Endothelial cell of umbilical vein (primary cell): Measurements from ENCODE around the gene SAMMSON. TPM values are rescaled to one million over a fixed set of nuclear protein-coding genes. Genes with fewer than 3 reads are reported as not detected.

ENCODE experiments used
- BruUV-seq: library from RNA; stranded (reverse); fragments of 400-500 nt; replicated peaks from 2 replicates; lab custom pipeline; 2021; lab: Mats Ljungman, UMichigan
- CTCF ChIA-PET: fragments of 300-600, 350-600 bp; sonication (Branson Sonifier 250); formaldehyde crosslinking; loops from one replicate; lab custom pipeline; 2021; ENCODE audit warnings: antibody characterized with exemption, inconsistent platforms; lab: Charles Lee
- POLR2A ChIA-PET: fragments of 300-600, 350-600 bp; sonication (Branson Sonifier 250); formaldehyde crosslinking; loops from one replicate; lab custom pipeline; 2021; ENCODE audit warnings: antibody characterized with exemption, inconsistent platforms; lab: Charles Lee
- DNase-seq: peaks from one replicate; pipeline ENCODE4 v3.0.0-alpha.2; 2011; ENCODE audit warnings: low read depth, low spot score
- FAIRE-seq: peaks from 2 replicates; lab custom pipeline; 2011; peaks lifted over from hg19 to GRCh38; lab: Jason Lieb, UNC
- H2AFZ ChIP-seq: 2 replicates; pipeline ENCODE4 v1.6.0; 2012; ENCODE audit warnings: low read depth, low read length, control low read depth, inconsistent platforms
- H3K27ac ChIP-seq: 2 replicates; pipeline ENCODE4 v1.5.1; 2011; ENCODE audit warnings: low read depth, mild to moderate bottlenecking, control low read depth, low read length, moderate library complexity; ENCODE audit not compliant: insufficient read depth
- H3K27me3 ChIP-seq, 2 experiments: 2 replicates each; pipeline versions ENCODE4 v1.6.0 to v1.6.1; 2011; ENCODE audit warnings: low read length in 2 of 2, mixed read lengths in 1 of 2; ENCODE audit not compliant: control insufficient read depth in 2 of 2, insufficient read depth in 2 of 2
- H3K36me3 ChIP-seq, 2 experiments: 2 replicates in 1 of 2; 3 replicates in 1 of 2; pipeline ENCODE4 v1.5.1; 2011; ENCODE audit warnings: low read length in 2 of 2, mild to moderate bottlenecking in 1 of 2, moderate library complexity in 1 of 2; ENCODE audit not compliant: control insufficient read depth in 2 of 2, insufficient read depth in 2 of 2; ENCODE audit errors: extremely low read depth in 1 of 2
- H3K4me1 ChIP-seq: 3 replicates; pipeline ENCODE4 v1.5.1; 2011; ENCODE audit warnings: mild to moderate bottlenecking, low read length; ENCODE audit not compliant: control insufficient read depth, insufficient read depth; ENCODE audit errors: extremely low read depth
- H3K4me2 ChIP-seq: 2 replicates; pipeline ENCODE4 v1.6.1; 2011; ENCODE audit warnings: low read length, control low read depth, mixed read lengths; ENCODE audit not compliant: insufficient read depth
- H3K4me3 ChIP-seq, 3 experiments: fragments of 200-600 bp in 1 of 3; sonication (generic), shearing (Covaris generic) in 1 of 3; replicated peaks in 1 of 3; 2 replicates each; pipeline ENCODE4 v1.5.1; 2011 to 2016; ENCODE audit warnings: control low read depth in 3 of 3, low read length in 3 of 3, mild to moderate bottlenecking in 2 of 3, inconsistent platforms in 1 of 3, low read depth in 1 of 3, moderate library complexity in 1 of 3; ENCODE audit not compliant: insufficient read depth in 1 of 3
- H3K79me2 ChIP-seq: 2 replicates; pipeline ENCODE4 v1.6.0; 2012; ENCODE audit warnings: low read length, inconsistent platforms; ENCODE audit not compliant: control insufficient read depth, insufficient read depth
- H3K9ac ChIP-seq: replicated peaks from 2 replicates; pipeline ENCODE3; 2011; ENCODE audit warnings: low read length, control low read depth; ENCODE audit not compliant: insufficient read depth; ENCODE audit errors: extremely low read depth
- H3K9me1 ChIP-seq: replicated peaks from 3 replicates; pipeline ENCODE4 v1.6.0; 2011; ENCODE audit warnings: mild to moderate bottlenecking, low read length; ENCODE audit not compliant: control insufficient read depth, insufficient read depth; ENCODE audit errors: extremely low read depth
- H3K9me3 ChIP-seq: replicated peaks from 2 replicates; pipeline ENCODE4 v1.5.1; 2012; ENCODE audit warnings: low read length, inconsistent platforms; ENCODE audit not compliant: control insufficient read depth, insufficient read depth
- H4K20me1 ChIP-seq: replicated peaks from 2 replicates; pipeline ENCODE3; 2011; ENCODE audit warnings: mild to moderate bottlenecking, low read length; ENCODE audit not compliant: control insufficient read depth, insufficient read depth; ENCODE audit errors: extremely low read depth
- EZH2 ChIP-seq: IDR thresholded peaks from 2 replicates; pipeline ENCODE4 v1.6.1; 2012; ENCODE audit warnings: borderline replicate concordance, low read depth, mild to moderate bottlenecking, moderate library complexity, low read length, inconsistent platforms; ENCODE audit not compliant: severe bottlenecking
- FOS ChIP-seq: IDR thresholded peaks from 2 replicates; pipeline ENCODE4 v1.6.1; 2011; ENCODE audit warnings: mild to moderate bottlenecking, low read length, moderate library complexity, borderline replicate concordance; ENCODE audit not compliant: insufficient read depth
- GATA2 ChIP-seq: IDR thresholded peaks from 2 replicates; pipeline ENCODE4 v1.7.0; 2011; ENCODE audit warnings: low read depth, mild to moderate bottlenecking, moderate library complexity, mixed read lengths, low read length; ENCODE audit not compliant: insufficient read length, insufficient read depth
- JUN ChIP-seq: IDR thresholded peaks from 2 replicates; pipeline ENCODE4 v1.6.1; 2011; ENCODE audit warnings: borderline replicate concordance, low read depth; ENCODE audit not compliant: insufficient read length, insufficient read depth
- MYC ChIP-seq: IDR thresholded peaks from one replicate; pipeline ENCODE4 v1.6.1; 2011; ENCODE audit warnings: mild to moderate bottlenecking, low read depth, low read length
- POLR2A ChIP-seq: IDR thresholded peaks from 2 replicates; pipeline ENCODE4 v1.6.1; 2012; ENCODE audit warnings: low read depth, mild to moderate bottlenecking, control low read depth, low read length
- POLR2AphosphoS5 ChIP-seq: IDR thresholded peaks from 2 replicates; pipeline ENCODE4 v1.6.1; 2012; ENCODE audit warnings: low read depth, mild to moderate bottlenecking, control low read depth, low read length, moderate library complexity; ENCODE audit not compliant: insufficient read depth
- dilution Hi-C: fragments of 300-500 bp; cut with MboI; formaldehyde crosslinking; loops from one replicate; pipeline ENCODE4 v1.15.0; 2019; ENCODE audit warnings: low sequenced_read_pairs; ENCODE audit not compliant: extremely low pct_ligation_motif_present
- intact Hi-C: fragments of 100-400 bp; cut with micrococcal nuclease; formaldehyde crosslinking; loops from one replicate; pipeline ENCODE4 v1.10.0; 2022
- polyA plus RNA-seq, 4 experiments: library from polyadenylated mRNA; depleted of rRNA in 3 of 4; stranded (reverse) in 3 of 4; unstranded in 1 of 4; fragments of >200 nt; gene quantifications; 2 replicates each; pipeline versions ENCODE4 v1.2.1 to v1.2.3, GENCODE V29; 2011 to 2012; ENCODE audit warnings: missing spikeins in 1 of 4
- total RNA-seq: library from RNA; stranded (reverse); gene quantifications from 2 replicates; pipeline ENCODE4 v1.2.3, GENCODE V29; 2021
- TF ChIP-seq, protein P1 (sequence below): IDR thresholded peaks from 2 replicates; pipeline ENCODE4 v1.6.1; 2011; ENCODE audit not compliant: insufficient read depth, insufficient read length
- TF ChIP-seq, protein P2 (sequence below), 2 donors: IDR thresholded peaks; 1 replicate in 1 of 2; 2 replicates in 1 of 2; pipeline ENCODE4 v1.5.1; 2011; ENCODE audit warnings: low read length in 2 of 2, mild to moderate bottlenecking in 2 of 2, moderate library complexity in 2 of 2, control low read depth in 1 of 2, inconsistent platforms in 1 of 2, low read depth in 1 of 2; ENCODE audit not compliant: insufficient read depth in 1 of 2; ENCODE audit errors: extremely low read depth in 1 of 2

SAMMSON gene
- total and polyA plus RNA-seq, 2 donors (not counting 3 experiments of a cell fraction or from before 2014, with no cell fraction given): not detected

DNA sequence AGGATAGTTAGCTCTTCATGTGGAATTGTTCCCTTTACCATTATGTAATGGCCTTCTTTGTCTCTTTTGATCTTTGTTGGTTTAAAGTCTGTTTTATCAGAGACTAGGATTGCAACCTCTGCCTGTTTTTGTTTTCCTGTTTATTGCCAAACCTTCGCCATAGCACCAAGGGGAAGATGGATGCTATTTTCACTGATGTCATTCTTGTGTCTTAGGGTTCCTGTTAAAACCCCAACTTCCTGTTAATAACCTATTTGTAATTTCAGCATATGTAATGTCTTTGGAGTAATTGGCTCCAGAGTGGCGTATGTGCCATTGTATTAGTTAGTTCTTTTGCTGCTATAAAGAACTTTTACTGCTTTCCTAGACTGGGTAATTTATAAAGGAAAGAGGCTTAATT lies 10.8 kb downstream of the SAMMSON start:
- no peaks in the 10 kb centered on the region for H3K9me1 ChIP-seq
- H2AFZ ChIP-seq: no peak overlapping the region
- FAIRE-seq (no peak), DNase-seq (no peak)
- no peaks in the 10 kb centered on the region for H3K4me1 ChIP-seq
- H4K20me1 ChIP-seq: no peaks in the 10 kb centered on the region
- H3K79me2 ChIP-seq: no peaks in the 10 kb centered on the region
- dilution Hi-C loops (no loop called here), intact Hi-C loops (no loop called here)
- BruUV-seq: no TSS peak
- H3K27me3 ChIP-seq: no peaks in the 10 kb centered on the region
- TF ChIP-seq, protein P1, sequence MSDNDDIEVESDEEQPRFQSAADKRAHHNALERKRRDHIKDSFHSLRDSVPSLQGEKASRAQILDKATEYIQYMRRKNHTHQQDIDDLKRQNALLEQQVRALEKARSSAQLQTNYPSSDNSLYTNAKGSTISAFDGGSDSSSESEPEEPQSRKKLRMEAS: no peak
- TF ChIP-seq EZH2 (no peak), POLR2A (no peak), JUN (no peak), FOS (no peak), GATA2 (no peak), POLR2AphosphoS5 (no peak), MYC (no peak)
- TF ChIP-seq, protein P2, sequence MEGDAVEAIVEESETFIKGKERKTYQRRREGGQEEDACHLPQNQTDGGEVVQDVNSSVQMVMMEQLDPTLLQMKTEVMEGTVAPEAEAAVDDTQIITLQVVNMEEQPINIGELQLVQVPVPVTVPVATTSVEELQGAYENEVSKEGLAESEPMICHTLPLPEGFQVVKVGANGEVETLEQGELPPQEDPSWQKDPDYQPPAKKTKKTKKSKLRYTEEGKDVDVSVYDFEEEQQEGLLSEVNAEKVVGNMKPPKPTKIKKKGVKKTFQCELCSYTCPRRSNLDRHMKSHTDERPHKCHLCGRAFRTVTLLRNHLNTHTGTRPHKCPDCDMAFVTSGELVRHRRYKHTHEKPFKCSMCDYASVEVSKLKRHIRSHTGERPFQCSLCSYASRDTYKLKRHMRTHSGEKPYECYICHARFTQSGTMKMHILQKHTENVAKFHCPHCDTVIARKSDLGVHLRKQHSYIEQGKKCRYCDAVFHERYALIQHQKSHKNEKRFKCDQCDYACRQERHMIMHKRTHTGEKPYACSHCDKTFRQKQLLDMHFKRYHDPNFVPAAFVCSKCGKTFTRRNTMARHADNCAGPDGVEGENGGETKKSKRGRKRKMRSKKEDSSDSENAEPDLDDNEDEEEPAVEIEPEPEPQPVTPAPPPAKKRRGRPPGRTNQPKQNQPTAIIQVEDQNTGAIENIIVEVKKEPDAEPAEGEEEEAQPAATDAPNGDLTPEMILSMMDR (IDR thresholded peaks at IDR 0.05; ENCODE audit: extremely low read depth in 1 of 2, insufficient read depth in 1 of 2, low read depth in 1 of 2, low read length in 2 of 2): no peak
- no peak overlapping the region for H3K9ac ChIP-seq
- no peak overlapping the region for H3K4me2 ChIP-seq
- H3K36me3 ChIP-seq: no peaks in the 10 kb centered on the region
- no peaks in the 10 kb centered on the region for H3K9me3 ChIP-seq
- no peak overlapping the region for H3K27ac ChIP-seq
- ChIA-PET CTCF (no interaction called here), POLR2A (no interaction called here)
- H3K4me3 ChIP-seq: no peak overlapping the region
